Small intestine (tissue), 7 donors: ENCODE measurements around the gene NOTCH1. TPM values are rescaled to one million over a fixed set of nuclear protein-coding genes. Genes with fewer than 3 reads are reported as not detected.
A peak's percentile ranks its signal among the peaks of the same experiment; 100 is the strongest.

Experiments used
- DNase-seq, 2 donors: peaks; one replicate each; pipeline versions ENCODE4 v3.0.0 to v3.0.0-alpha.2; 2013
- FAIRE-seq: peaks from 2 replicates; lab custom pipeline; 2012; peaks lifted over from hg19 to GRCh38; lab: Jason Lieb, UNC
- H3K27ac ChIP-seq, 3 donors: one replicate each; pipeline ENCODE4 v1.5.1; 2013; ENCODE audit warnings: low read length in 2 of 3, mild to moderate bottlenecking in 2 of 3, control low read depth in 1 of 3, inconsistent platforms in 1 of 3, low read depth in 1 of 3, moderate library complexity in 1 of 3
- H3K27me3 ChIP-seq, 3 donors: one replicate each; pipeline ENCODE4 v1.6.1; 2013; ENCODE audit warnings: low read length in 3 of 3, inconsistent platforms in 1 of 3; ENCODE audit not compliant: control insufficient read depth in 3 of 3, insufficient read depth in 3 of 3
- H3K36me3 ChIP-seq, 3 donors: one replicate each; pipeline ENCODE4 v1.6.1; 2013; ENCODE audit warnings: low read length in 3 of 3, inconsistent platforms in 1 of 3, low read depth in 1 of 3, mild to moderate bottlenecking in 1 of 3, moderate library complexity in 1 of 3; ENCODE audit not compliant: control insufficient read depth in 3 of 3, insufficient read depth in 2 of 3
- H3K4me1 ChIP-seq, 3 donors: one replicate each; pipeline ENCODE4 v1.6.1; 2013; ENCODE audit warnings: low read length in 2 of 3, inconsistent platforms in 1 of 3, low read depth in 1 of 3, mild to moderate bottlenecking in 1 of 3, moderate library complexity in 1 of 3; ENCODE audit not compliant: control insufficient read depth in 3 of 3, insufficient read depth in 2 of 3
- H3K4me3 ChIP-seq, 3 donors: one replicate each; pipeline ENCODE4 v1.5.1; 2013; ENCODE audit warnings: low read length in 3 of 3, control low read depth in 1 of 3, inconsistent platforms in 1 of 3, low read depth in 1 of 3, mild to moderate bottlenecking in 1 of 3, moderate library complexity in 1 of 3
- H3K9me3 ChIP-seq, 2 donors: one replicate each; pipeline ENCODE4 v1.6.1; 2013; ENCODE audit warnings: low read depth in 1 of 2, low read length in 1 of 2; ENCODE audit not compliant: control insufficient read depth in 2 of 2, insufficient read depth in 1 of 2
- WGBS, 3 donors: extraction: QIAGEN DNeasy Blood & Tissue Kit; methylation state at CpG; one replicate each; pipeline ENCODE4 v1.1.7; 2013; 5-methylcytosine and 5-hydroxymethylcytosine counted together
- polyA plus RNA-seq, 4 donors: library from polyadenylated mRNA; stranded (reverse) in 3 of 4; unstranded in 1 of 4; fragments of 200-250 nt in 3 of 4; fragments of 120-200 nt in 1 of 4; gene quantifications; one replicate each; pipeline versions ENCODE4 v1.2.1 to v1.2.3, GENCODE V29; 2013
- donor health status: healthy with polysubstance abuse.
- donor health status: control.
- donor health status: control.
- donor health status: Bipolar disorder and iron deficiency.
- donor health status: healthy.

Gene NOTCH1
- polyA plus RNA-seq, 4 donors: 1.8 to 19.8 (median 7.3) TPM

DNA sequence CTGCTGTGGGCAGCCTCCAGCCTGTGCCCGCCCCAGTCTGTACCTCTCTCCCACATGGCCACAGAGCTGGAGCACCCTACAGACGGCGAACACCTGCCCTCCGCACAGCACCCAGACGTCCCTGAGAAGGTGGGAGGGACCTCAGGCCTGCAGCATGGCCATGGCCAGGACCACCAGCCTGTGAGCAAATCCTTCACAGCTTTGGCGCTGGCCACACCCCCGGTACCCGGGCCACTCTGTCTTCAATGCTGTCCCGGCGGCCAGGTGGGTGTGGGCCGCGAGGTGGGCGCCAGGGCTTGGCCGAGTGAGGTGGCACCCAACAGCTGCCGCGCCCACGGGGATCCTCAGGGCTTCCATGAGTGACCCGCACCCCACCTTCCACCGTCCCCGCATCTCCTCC lies 18.7 kb downstream of the NOTCH1 start:
- WGBS, 3 donors: 20 to 58% (median 50%) methylated on average over 17 to 20 of the region's 20 CpGs
- Histone ChIP-seq H3K27me3 (no peaks in the 10 kb centered on the region), H3K27ac (peak overlapping the region; percentile 86 to 92 (median 91)), H3K4me1 (peaks cover 6 to 62% (median 29%) of the 10 kb centered on the region in 3 donors), H3K9me3 (no peaks in the 10 kb centered on the region), H3K36me3 (peaks cover 0 to 52% (median 0%) of the 10 kb centered on the region in 3 donors), H3K4me3 (peak overlapping the region in 1 of 3 donors; percentile 35)
- DNase-seq (no peak), FAIRE-seq (no peak)

DNA sequence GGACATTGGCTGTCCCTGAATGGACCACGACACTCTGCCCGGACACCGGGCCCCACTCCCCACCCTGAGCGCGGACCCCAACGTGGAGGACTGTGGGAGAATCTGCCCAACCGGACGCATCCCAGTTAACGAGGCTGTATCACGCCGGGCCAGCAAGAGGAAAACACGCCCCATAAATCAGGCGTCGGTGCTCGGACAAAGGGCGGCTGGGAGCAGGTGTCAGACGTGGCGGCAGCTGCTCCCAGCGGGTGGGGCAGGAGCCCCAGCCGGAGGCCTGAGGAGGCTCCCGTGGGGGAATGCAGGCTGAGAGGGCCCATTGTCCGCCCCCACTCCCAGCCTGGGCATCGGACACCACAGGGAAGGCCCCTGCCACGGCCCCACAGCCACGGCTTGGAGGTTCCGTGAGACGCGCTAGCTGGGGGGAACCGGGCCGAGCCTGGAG lies 19.2 kb downstream of the NOTCH1 start:
- 10 to 51% (median 31%) methylated on average over 27 to 30 of the region's 30 CpGs for WGBS, 3 donors
- Histone ChIP-seq H3K36me3 (peaks cover 0 to 54% (median 0%) of the 10 kb centered on the region in 3 donors), H3K4me3 (peak overlapping the region in 1 of 3 donors; percentile 35)

DNA sequence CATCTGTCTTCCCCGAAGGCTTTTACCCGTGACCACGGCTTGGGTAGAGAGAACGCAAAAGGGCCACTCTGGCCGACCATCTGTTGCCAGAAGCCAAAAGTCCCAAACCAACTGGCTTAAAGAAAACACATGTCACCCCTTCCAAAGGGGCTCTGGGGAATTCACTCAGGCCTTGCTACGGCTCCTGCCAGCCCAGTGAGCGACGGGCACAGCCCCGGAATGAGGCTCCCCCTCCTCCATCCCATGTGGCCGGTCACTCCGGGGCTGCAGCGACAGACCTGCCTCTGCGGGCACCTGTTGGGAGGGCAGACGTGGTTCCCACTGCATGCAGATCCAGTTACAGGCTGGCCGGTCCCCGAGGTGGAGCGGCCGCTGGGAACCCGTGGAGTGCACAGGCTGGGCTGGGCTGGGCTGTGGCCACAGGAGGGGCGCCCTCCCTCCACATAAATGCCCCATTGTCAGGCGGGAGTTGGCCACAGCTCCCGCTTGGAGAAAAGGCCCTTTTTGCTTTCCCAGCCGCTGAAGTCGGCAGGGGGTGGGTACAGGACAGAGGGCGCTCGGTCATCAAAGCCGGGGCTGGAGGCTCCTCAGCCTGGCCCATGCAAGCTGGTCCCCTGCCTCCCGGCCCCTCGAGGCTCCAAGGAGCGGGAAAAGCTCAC lies 19.9 kb downstream of the NOTCH1 start:
- no peaks in the 10 kb centered on the region for H3K27me3 ChIP-seq
- FAIRE-seq (no peak), DNase-seq (peak in 1 of 2 donors; percentile 53)
- peaks cover 2 to 69% (median 29%) of the 10 kb centered on the region in 3 donors for H3K4me1 ChIP-seq
- WGBS, 3 donors: 18 to 47% (median 45%) methylated on average over 28 to 30 of the region's 30 CpGs
- H3K4me3 ChIP-seq: no peak overlapping the region
- H3K9me3 ChIP-seq: no peaks in the 10 kb centered on the region
- peak overlapping the region; percentile 1 to 92 (median 91) for H3K27ac ChIP-seq
- peaks cover 0 to 60% (median 0%) of the 10 kb centered on the region in 3 donors for H3K36me3 ChIP-seq

More for the DNA sequence above, 19.2 kb downstream of the NOTCH1 start:
- DNase-seq: peak; percentile 91 to 93
- Histone ChIP-seq H3K4me1 (peaks cover 2 to 64% (median 29%) of the 10 kb centered on the region in 3 donors), H3K27me3 (no peaks in the 10 kb centered on the region), H3K27ac (peak overlapping the region; percentile 86 to 92 (median 91)), H3K9me3 (no peaks in the 10 kb centered on the region)
- FAIRE-seq: no peak

DNA sequence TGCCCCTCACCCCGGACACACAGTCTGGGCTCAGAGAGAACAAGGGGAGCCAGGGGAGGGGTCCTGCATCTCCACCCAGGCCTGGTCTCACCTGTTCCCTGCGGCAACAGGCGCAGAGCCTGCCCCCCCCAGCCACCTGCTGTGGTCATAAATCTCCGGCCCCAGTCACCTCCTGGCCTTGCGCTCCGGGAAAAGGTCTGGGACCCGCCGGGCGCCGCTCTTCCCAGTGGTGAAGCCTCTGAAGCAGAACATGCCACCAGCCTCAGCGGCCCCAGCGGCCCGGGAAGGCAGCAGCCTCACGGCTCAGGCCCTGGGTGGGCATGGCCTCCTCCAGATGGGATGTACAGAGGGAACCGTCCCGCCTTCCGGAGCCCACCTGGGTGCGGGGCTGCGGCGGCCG lies 20.6 kb downstream of the NOTCH1 start:
- FAIRE-seq: no peak
- H3K36me3 ChIP-seq: peaks cover 0 to 58% (median 0%) of the 10 kb centered on the region in 3 donors
- DNase-seq: no peak
- H3K27me3 ChIP-seq: no peaks in the 10 kb centered on the region
- H3K9me3 ChIP-seq: no peaks in the 10 kb centered on the region
- H3K4me1 ChIP-seq: peaks cover 2 to 69% (median 25%) of the 10 kb centered on the region in 3 donors
- 44 to 73% (median 51%) methylated on average over 14 to 21 of the region's 21 CpGs for WGBS, 3 donors
- H3K4me3 ChIP-seq: no peak overlapping the region
- H3K27ac ChIP-seq: no peak overlapping the region

DNA sequence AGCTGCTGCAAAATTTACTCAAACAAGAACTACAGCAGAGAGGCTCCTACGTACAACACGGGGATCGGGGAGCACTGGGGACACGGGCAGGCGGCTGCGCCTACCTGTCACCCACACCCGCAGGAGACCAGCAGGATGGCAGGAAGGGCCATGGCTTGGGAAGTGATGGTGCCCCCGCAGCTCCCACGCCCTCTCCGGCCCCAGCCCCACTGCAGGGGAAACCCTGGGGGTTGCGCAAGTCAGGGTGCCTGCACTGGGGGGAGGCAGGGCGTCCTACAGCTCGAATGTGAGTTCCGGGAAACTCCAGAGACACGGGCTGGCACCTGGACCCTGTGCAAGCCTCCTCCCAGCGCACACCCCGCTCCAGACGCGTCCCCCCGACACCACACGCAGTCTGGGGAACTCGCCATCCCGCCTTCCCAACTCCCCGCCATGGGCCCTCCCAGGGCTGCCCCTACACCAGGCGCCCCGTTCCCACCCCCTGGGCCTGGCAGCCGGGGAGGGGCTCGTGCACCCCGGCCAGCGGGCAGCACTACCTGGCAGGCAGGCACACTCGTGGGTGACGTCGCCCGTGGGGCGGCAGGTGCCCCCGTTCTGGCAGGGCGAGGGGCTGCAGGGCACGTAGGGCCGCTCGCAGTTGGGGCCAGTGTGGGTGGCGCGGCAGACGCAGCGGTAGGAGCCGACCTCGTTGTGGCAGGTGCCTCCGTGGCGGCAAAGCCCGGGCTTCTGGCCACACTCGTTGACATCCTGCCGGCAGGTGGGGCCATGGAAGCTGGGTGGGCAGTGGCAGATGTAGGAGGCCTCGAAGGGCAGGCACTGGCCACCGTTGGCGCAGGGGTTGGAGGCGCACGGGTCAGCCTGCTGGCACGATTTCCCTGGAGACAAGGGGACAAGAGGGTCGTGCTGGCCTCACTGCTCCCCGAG lies 23.3 kb downstream of the NOTCH1 start:
- Histone ChIP-seq H3K27me3 (no peaks in the 10 kb centered on the region), H3K36me3 (peaks cover 0 to 72% (median 5%) of the 10 kb centered on the region in 3 donors), H3K4me1 (peaks cover 6 to 62% (median 21%) of the 10 kb centered on the region in 3 donors), H3K27ac (peak overlapping the region in 1 of 3 donors; percentile 11), H3K9me3 (no peaks in the 10 kb centered on the region), H3K4me3 (no peak overlapping the region)
- no peak for DNase-seq
- WGBS, 3 donors: 45 to 82% (median 53%) methylated on average over 50 to 59 of the region's 59 CpGs
- FAIRE-seq: no peak

DNA sequence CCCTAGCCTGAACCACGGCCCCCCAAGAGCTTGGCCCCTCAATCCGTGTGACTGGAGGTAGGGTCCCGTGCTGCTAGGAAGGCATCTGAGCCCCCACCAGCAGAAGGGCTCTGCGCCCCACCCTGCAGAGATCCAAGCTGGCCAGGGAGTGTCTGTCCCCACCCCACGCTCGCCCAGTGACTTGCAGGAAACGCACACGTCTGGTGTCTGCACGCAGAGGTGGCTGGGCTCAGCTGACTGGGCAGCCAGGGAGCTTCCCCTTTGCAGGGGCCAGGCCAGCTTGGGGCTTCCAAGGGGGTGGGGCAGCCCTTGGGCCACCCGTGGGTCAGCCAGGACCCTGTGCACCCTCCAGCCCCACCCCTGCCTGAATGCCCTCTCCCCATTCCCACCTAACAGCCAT lies 24.3 kb downstream of the NOTCH1 start:
- H3K9me3 ChIP-seq: no peaks in the 10 kb centered on the region
- peaks cover 6 to 52% (median 17%) of the 10 kb centered on the region in 3 donors for H3K4me1 ChIP-seq
- WGBS, 3 donors: 13 to 55% (median 41%) methylated on average over 9 to 10 of the region's 10 CpGs
- FAIRE-seq (no peak), DNase-seq (peak; percentile 54 to 74)
- peak overlapping the region in 2 of 3 donors; percentile 22 to 65 for H3K27ac ChIP-seq
- no peaks in the 10 kb centered on the region for H3K27me3 ChIP-seq
- peaks cover 0 to 80% (median 12%) of the 10 kb centered on the region in 3 donors for H3K36me3 ChIP-seq
- H3K4me3 ChIP-seq: no peak overlapping the region

DNA sequence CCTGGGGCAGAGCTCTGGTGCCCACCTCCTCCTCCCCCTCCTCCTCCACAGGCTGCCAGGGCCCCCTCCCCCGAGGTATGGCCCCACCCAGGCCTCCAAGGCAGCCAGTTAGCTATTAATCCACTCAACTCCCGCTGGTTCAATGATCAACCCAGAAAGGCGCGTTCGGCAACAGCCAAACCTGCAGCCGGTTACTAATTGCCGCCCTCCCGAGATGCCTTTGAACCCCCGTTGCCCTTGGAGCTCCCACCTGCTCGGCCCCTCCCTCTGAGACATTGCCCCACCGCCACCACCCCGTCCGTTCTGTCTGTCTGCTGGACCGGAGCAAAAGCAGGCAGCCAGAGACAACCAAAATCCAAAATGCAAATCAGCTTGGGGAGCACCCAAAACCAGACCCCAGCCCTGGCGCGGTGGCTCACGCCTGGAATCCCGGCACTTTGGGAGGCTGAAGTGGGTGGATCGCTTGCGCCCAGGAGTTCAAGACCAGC lies 25.8 kb downstream of the NOTCH1 start:
- Histone ChIP-seq H3K27ac (peak overlapping the region in 2 of 3 donors; percentile 57 to 69), H3K36me3 (peaks cover 0 to 86% (median 14%) of the 10 kb centered on the region in 3 donors), H3K4me1 (peaks cover 6 to 37% (median 10%) of the 10 kb centered on the region in 3 donors), H3K27me3 (no peaks in the 10 kb centered on the region), H3K9me3 (no peaks in the 10 kb centered on the region), H3K4me3 (no peak overlapping the region)
- peak; percentile 90 to 96 for DNase-seq
- 12 to 74% (median 32%) methylated on average over 20 of the region's 20 CpGs for WGBS, 3 donors
- no peak for FAIRE-seq
